MM.1S (cell line): ENCODE results near the gene MPHOSPH9.

Source experiments
- DNase-seq: peaks from one replicate; pipeline ENCODE4 v3.0.0-alpha.2; 2015
- H2AFZ ChIP-seq: fragments of 300-600 bp; sonication (generic); 2 replicates; pipeline ENCODE4 v1.6.0; 2016; ENCODE audit warnings: antibody characterized with exemption, low read length
- H3F3A ChIP-seq: fragments of 300-600 bp; sonication (generic); 2 replicates; pipeline ENCODE4 v1.6.1; 2016; ENCODE audit warnings: mild to moderate bottlenecking, antibody characterized with exemption, low read length, moderate library complexity, mixed read lengths; ENCODE audit not compliant: insufficient read depth
- H3K27ac ChIP-seq: fragments of 300-600 bp; sonication (generic); 2 replicates; pipeline ENCODE4 v1.5.1; 2016; ENCODE audit warnings: mild to moderate bottlenecking, low read length
- H3K27me3 ChIP-seq: fragments of 300-600 bp; sonication (generic); replicated peaks from 2 replicates; pipeline ENCODE4 v1.6.0; 2016; ENCODE audit warnings: low read length; ENCODE audit not compliant: insufficient read depth
- H3K36me3 ChIP-seq: fragments of 300-600 bp; sonication (generic); replicated peaks from 2 replicates; pipeline ENCODE4 v1.6.1; 2016; ENCODE audit warnings: mild to moderate bottlenecking, low read length, mixed read lengths; ENCODE audit not compliant: insufficient read depth
- H3K4me1 ChIP-seq: fragments of 300-600 bp; sonication (generic); 2 replicates; pipeline ENCODE4 v1.6.1; 2016; ENCODE audit warnings: low read length, mixed read lengths
- H3K4me2 ChIP-seq: fragments of 300-600 bp; sonication (generic); 2 replicates; pipeline ENCODE4 v1.6.0; 2016; ENCODE audit warnings: low read depth, low read length
- H3K4me3 ChIP-seq: fragments of 300-600 bp; sonication (generic); 2 replicates; pipeline ENCODE4 v1.5.1; 2016; ENCODE audit warnings: low read length, mixed read lengths
- H3K79me2 ChIP-seq: fragments of 300-600 bp; sonication (generic); 2 replicates; pipeline ENCODE4 v1.6.1; 2016; ENCODE audit warnings: mixed run types, low read length, mixed read lengths
- H3K9ac ChIP-seq: fragments of 300-600 bp; sonication (generic); 2 replicates; pipeline ENCODE4 v1.6.1; 2016; ENCODE audit warnings: low read length, mixed read lengths
- H3K9me2 ChIP-seq: fragments of 300-600 bp; sonication (generic); replicated peaks from 2 replicates; pipeline ENCODE4 v1.6.1; 2016; ENCODE audit warnings: mild to moderate bottlenecking, low read length, mixed read lengths; ENCODE audit not compliant: insufficient read depth
- H3K9me3 ChIP-seq: fragments of 300-600 bp; sonication (generic); replicated peaks from 2 replicates; pipeline ENCODE4 v1.6.1; 2016; ENCODE audit warnings: mild to moderate bottlenecking, low read length, mixed read lengths; ENCODE audit not compliant: insufficient read depth
- H4K20me1 ChIP-seq: fragments of 300-600 bp; sonication (generic); 2 replicates; pipeline ENCODE4 v1.6.1; 2016; ENCODE audit warnings: mild to moderate bottlenecking, low read length, moderate library complexity, mixed read lengths; ENCODE audit not compliant: insufficient read depth
- EZH2 ChIP-seq: fragments of 300-600 bp; sonication (generic); optimal IDR thresholded peaks from 2 replicates; pipeline ENCODE3; 2017; ENCODE audit warnings: low read depth, mild to moderate bottlenecking, antibody characterized with exemption, low read length, mixed read lengths
- EZH2phosphoT487 ChIP-seq: fragments of 300-600 bp; sonication (generic); IDR thresholded peaks from 2 replicates; pipeline ENCODE4 v1.6.1; 2018; ENCODE audit warnings: antibody characterized with exemption, low read length
- TF ChIP-seq, protein P1 (sequence below): fragments of 300-600 bp; sonication (generic); IDR thresholded peaks from 2 replicates; pipeline ENCODE4 v1.5.1; 2016; ENCODE audit warnings: antibody characterized with exemption, low read length, mixed read lengths

Gene MPHOSPH9

GRCh38 chr12:123165537-123165936, 67.4 kb downstream of the MPHOSPH9 start:
- Histone ChIP-seq H3K9ac (no peak overlapping the region), H4K20me1 (no peaks in the 10 kb centered on the region), H3K27ac (no peak overlapping the region), H3K27me3 (no peaks in the 10 kb centered on the region), H3K4me1 (no peaks in the 10 kb centered on the region), H3K4me3 (no peak overlapping the region), H3K9me3 (no peaks in the 10 kb centered on the region), H3K79me2 (no peaks in the 10 kb centered on the region), H3K4me2 (no peak overlapping the region), H3K9me2 (no peaks in the 10 kb centered on the region), H3F3A (no peaks in the 10 kb centered on the region), H3K36me3 (no peaks in the 10 kb centered on the region), H2AFZ (no peak overlapping the region)
- DNase-seq: no peak
- TF ChIP-seq EZH2: no peak
- TF ChIP-seq, protein P1, sequence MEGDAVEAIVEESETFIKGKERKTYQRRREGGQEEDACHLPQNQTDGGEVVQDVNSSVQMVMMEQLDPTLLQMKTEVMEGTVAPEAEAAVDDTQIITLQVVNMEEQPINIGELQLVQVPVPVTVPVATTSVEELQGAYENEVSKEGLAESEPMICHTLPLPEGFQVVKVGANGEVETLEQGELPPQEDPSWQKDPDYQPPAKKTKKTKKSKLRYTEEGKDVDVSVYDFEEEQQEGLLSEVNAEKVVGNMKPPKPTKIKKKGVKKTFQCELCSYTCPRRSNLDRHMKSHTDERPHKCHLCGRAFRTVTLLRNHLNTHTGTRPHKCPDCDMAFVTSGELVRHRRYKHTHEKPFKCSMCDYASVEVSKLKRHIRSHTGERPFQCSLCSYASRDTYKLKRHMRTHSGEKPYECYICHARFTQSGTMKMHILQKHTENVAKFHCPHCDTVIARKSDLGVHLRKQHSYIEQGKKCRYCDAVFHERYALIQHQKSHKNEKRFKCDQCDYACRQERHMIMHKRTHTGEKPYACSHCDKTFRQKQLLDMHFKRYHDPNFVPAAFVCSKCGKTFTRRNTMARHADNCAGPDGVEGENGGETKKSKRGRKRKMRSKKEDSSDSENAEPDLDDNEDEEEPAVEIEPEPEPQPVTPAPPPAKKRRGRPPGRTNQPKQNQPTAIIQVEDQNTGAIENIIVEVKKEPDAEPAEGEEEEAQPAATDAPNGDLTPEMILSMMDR: no peak
- TF ChIP-seq EZH2phosphoT487: no peak

- Histone ChIP-seq H4K20me1 (no peaks in the 10 kb centered on the region), H3F3A (no peaks in the 10 kb centered on the region), H3K27ac (no peak overlapping the region), H3K9me3 (no peaks in the 10 kb centered on the region), H3K36me3 (no peaks in the 10 kb centered on the region), H3K9ac (no peak overlapping the region), H2AFZ (no peak overlapping the region), H3K4me1 (no peaks in the 10 kb centered on the region), H3K9me2 (no peaks in the 10 kb centered on the region), H3K79me2 (no peaks in the 10 kb centered on the region), H3K27me3 (no peaks in the 10 kb centered on the region), H3K4me2 (no peak overlapping the region), H3K4me3 (no peak overlapping the region)
- no peak for DNase-seq
- TF ChIP-seq EZH2phosphoT487: no peak
- TF ChIP-seq, protein P1: no peak
- TF ChIP-seq EZH2: no peak
These were observed 68.2 kb downstream of the MPHOSPH9 start for GRCh38 chr12:123164710-123165261.

- H3K9me2 ChIP-seq: no peaks in the 10 kb centered on the region
- no peak overlapping the region for H3K9ac ChIP-seq
- no peak overlapping the region for H3K4me3 ChIP-seq
- TF ChIP-seq EZH2phosphoT487 (no peak), EZH2 (no peak)
- TF ChIP-seq, protein P1: no peak
- H3F3A ChIP-seq: no peaks in the 10 kb centered on the region
- DNase-seq: no peak
- H3K27ac ChIP-seq: no peak overlapping the region
- H3K79me2 ChIP-seq: no peaks in the 10 kb centered on the region
- H3K9me3 ChIP-seq: no peaks in the 10 kb centered on the region
- no peaks in the 10 kb centered on the region for H3K36me3 ChIP-seq
- no peak overlapping the region for H3K4me2 ChIP-seq
- H3K4me1 ChIP-seq: no peaks in the 10 kb centered on the region
- H2AFZ ChIP-seq: no peak overlapping the region
- H4K20me1 ChIP-seq: no peaks in the 10 kb centered on the region
- no peaks in the 10 kb centered on the region for H3K27me3 ChIP-seq
These were observed 68.7 kb downstream of the MPHOSPH9 start for GRCh38 chr12:123164222-123164621.
